Gastroesophageal sphincter (tissue), 3 donors: Measurements from ENCODE around the gene KMT2D.

Experiments used
- CTCF ChIP-seq, 4 experiments: fragments of 200-600 bp in 2 of 4; fragments of 450-650 bp in 2 of 4; sonication (generic) in 1 of 4; IDR thresholded peaks; one replicate each; pipeline ENCODE4 v1.5.1; 2017 to 2019; ENCODE audit warnings: antibody characterized with exemption in 4 of 4, mild to moderate bottlenecking in 2 of 4, moderate library complexity in 2 of 4
- EP300 ChIP-seq: sonication (generic); formaldehyde crosslinking; IDR thresholded peaks from one replicate; pipeline ENCODE4 v1.6.1; 2017; ENCODE audit warnings: antibody characterized with exemption, mild to moderate bottlenecking

DNA sequence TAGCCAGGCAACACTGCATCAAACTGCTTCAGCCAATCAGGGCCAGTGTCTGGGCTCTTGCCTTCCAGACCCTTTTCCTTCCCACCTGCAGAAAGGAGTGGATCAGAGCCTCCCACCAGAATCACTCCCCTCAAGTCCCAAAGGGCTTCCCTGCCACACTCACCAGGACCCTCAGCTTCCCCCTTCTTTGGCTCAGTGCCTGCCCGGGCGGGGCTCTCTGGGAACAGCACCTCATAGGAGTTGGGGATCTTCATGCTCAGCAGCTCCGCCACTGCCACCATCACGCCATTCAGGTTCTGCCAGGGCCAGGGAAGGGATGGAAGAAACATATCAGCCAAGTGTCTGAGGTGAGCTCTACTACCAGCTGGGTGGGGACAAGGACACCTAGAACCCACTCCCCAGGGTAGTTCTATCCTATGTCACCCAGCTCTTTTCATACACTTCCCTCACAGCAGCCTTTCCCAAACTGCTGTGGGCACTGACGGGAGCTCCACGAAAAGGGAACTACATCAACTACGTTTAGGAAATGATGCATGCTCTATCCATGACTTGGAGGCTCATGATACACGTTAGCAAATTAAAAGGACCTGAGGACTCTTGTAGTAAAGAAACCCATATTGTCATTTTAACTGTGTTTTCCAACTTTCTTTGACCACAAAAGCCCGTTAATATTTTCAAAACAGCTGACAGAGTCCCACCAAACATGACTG is 32.6 kb downstream of the KMT2D start:
- TF ChIP-seq CTCF (IDR thresholded peaks at IDR 0.05) (no peak), EP300 (no peak)
